ENCODE measurements around the gene DACH1. TPM values are rescaled to one million over a fixed set of nuclear protein-coding genes. Genes with fewer than 3 reads are reported as not detected.

Gene DACH1
- total and polyA plus RNA-seq, 4 donors, result 0.32 to 5.4 (median 0.50) TPM; not detected in 1

GRCh38 chr13:71524613-71525304, 342.2 kb downstream of the DACH1 start:
- Histone ChIP-seq H3K4me3 (ENCODE audit: low read length in 2 of 2) (no peak overlapping the region), H3K4me1 (ENCODE audit: control insufficient read depth in 1 of 2, insufficient read depth in 2 of 2, low read length in 2 of 2) (no peaks in the 10 kb centered on the region), H3K27ac (ENCODE audit: low read depth in 1 of 2, low read length in 2 of 2) (no peak overlapping the region), H3K9me3 (ENCODE audit: control insufficient read depth, low read length) (no peaks in the 10 kb centered on the region), H3K27me3 (ENCODE audit: control insufficient read depth in 1 of 2, insufficient read depth in 2 of 2, low read length in 1 of 2) (no peaks in the 10 kb centered on the region), H3K36me3 (ENCODE audit: control insufficient read depth in 1 of 2, insufficient read depth in 2 of 2, low read length in 1 of 2) (no peaks in the 10 kb centered on the region)
- no peak for ATAC-seq (ENCODE audit: low FRiP score)
- intact Hi-C loops (cut with DNase I), result no loop called here
- WGBS, 2 donors, result 61 to 70% methylated on average over 16 of the region's 16 CpGs
- DNase-seq, result no peak

- Histone ChIP-seq H3K4me1 (ENCODE audit: control insufficient read depth in 1 of 2, insufficient read depth in 2 of 2, low read length in 2 of 2) (no peaks in the 10 kb centered on the region), H3K27ac (ENCODE audit: low read depth in 1 of 2, low read length in 2 of 2) (no peak overlapping the region), H3K36me3 (ENCODE audit: control insufficient read depth in 1 of 2, insufficient read depth in 2 of 2, low read length in 1 of 2) (no peaks in the 10 kb centered on the region), H3K9me3 (ENCODE audit: control insufficient read depth, low read length) (no peaks in the 10 kb centered on the region), H3K27me3 (ENCODE audit: control insufficient read depth in 1 of 2, insufficient read depth in 2 of 2, low read length in 1 of 2) (no peaks in the 10 kb centered on the region), H3K4me3 (ENCODE audit: low read length in 2 of 2) (no peak overlapping the region)
- ATAC-seq (ENCODE audit: low FRiP score) (no peak), DNase-seq (no peak)
- intact Hi-C loops (cut with DNase I), result no loop called here
- 80 to 85% methylated on average over 3 of the region's 3 CpGs for WGBS, 2 donors
These were observed 342.8 kb downstream of the DACH1 start for GRCh38 chr13:71524245-71524612.

GRCh38 chr13:71522941-71523526, 344.0 kb downstream of the DACH1 start:
- Histone ChIP-seq H3K9me3 (ENCODE audit: control insufficient read depth, low read length) (no peaks in the 10 kb centered on the region), H3K4me3 (ENCODE audit: low read length in 2 of 2) (no peak overlapping the region), H3K27me3 (ENCODE audit: control insufficient read depth in 1 of 2, insufficient read depth in 2 of 2, low read length in 1 of 2) (no peaks in the 10 kb centered on the region), H3K4me1 (ENCODE audit: control insufficient read depth in 1 of 2, insufficient read depth in 2 of 2, low read length in 2 of 2) (no peaks in the 10 kb centered on the region), H3K27ac (ENCODE audit: low read depth in 1 of 2, low read length in 2 of 2) (no peak overlapping the region), H3K36me3 (ENCODE audit: control insufficient read depth in 1 of 2, insufficient read depth in 2 of 2, low read length in 1 of 2) (no peaks in the 10 kb centered on the region)
- ATAC-seq (ENCODE audit: low FRiP score) (no peak), DNase-seq (no peak)
- WGBS, 2 donors, result 66 to 72% methylated on average over 4 of the region's 4 CpGs
- intact Hi-C loops (cut with DNase I), result no loop called here

- ATAC-seq (ENCODE audit: low FRiP score) (no peak), DNase-seq (no peak)
- Histone ChIP-seq H3K27me3 (ENCODE audit: control insufficient read depth in 1 of 2, insufficient read depth in 2 of 2, low read length in 1 of 2) (no peaks in the 10 kb centered on the region), H3K4me1 (ENCODE audit: control insufficient read depth in 1 of 2, insufficient read depth in 2 of 2, low read length in 2 of 2) (no peaks in the 10 kb centered on the region), H3K36me3 (ENCODE audit: control insufficient read depth in 1 of 2, insufficient read depth in 2 of 2, low read length in 1 of 2) (no peaks in the 10 kb centered on the region), H3K9me3 (ENCODE audit: control insufficient read depth, low read length) (no peaks in the 10 kb centered on the region), H3K4me3 (ENCODE audit: low read length in 2 of 2) (no peak overlapping the region), H3K27ac (ENCODE audit: low read depth in 1 of 2, low read length in 2 of 2) (no peak overlapping the region)
- 89 to 91% methylated on average over 2 of the region's 2 CpGs for WGBS, 2 donors
- intact Hi-C loops (cut with DNase I), result no loop called here
These were observed 350.0 kb downstream of the DACH1 start for GRCh38 chr13:71517004-71517403.

GRCh38 chr13:71516521-71516920, 350.5 kb downstream of the DACH1 start:
- Histone ChIP-seq H3K4me3 (ENCODE audit: low read length in 2 of 2) (no peak overlapping the region), H3K36me3 (ENCODE audit: control insufficient read depth in 1 of 2, insufficient read depth in 2 of 2, low read length in 1 of 2) (no peaks in the 10 kb centered on the region), H3K27me3 (ENCODE audit: control insufficient read depth in 1 of 2, insufficient read depth in 2 of 2, low read length in 1 of 2) (no peaks in the 10 kb centered on the region), H3K9me3 (ENCODE audit: control insufficient read depth, low read length) (no peaks in the 10 kb centered on the region), H3K4me1 (ENCODE audit: control insufficient read depth in 1 of 2, insufficient read depth in 2 of 2, low read length in 2 of 2) (no peaks in the 10 kb centered on the region), H3K27ac (ENCODE audit: low read depth in 1 of 2, low read length in 2 of 2) (no peak overlapping the region)
- intact Hi-C loops (cut with DNase I), result no loop called here
- no peak for DNase-seq
- ATAC-seq (ENCODE audit: low FRiP score), result no peak
- WGBS, 2 donors, result 46 to 66% methylated on average over 3 of the region's 3 CpGs

GRCh38 chr13:71515744-71516038, 351.3 kb downstream of the DACH1 start:
- Histone ChIP-seq H3K36me3 (ENCODE audit: control insufficient read depth in 1 of 2, insufficient read depth in 2 of 2, low read length in 1 of 2) (no peaks in the 10 kb centered on the region), H3K9me3 (ENCODE audit: control insufficient read depth, low read length) (no peaks in the 10 kb centered on the region), H3K4me1 (ENCODE audit: control insufficient read depth in 1 of 2, insufficient read depth in 2 of 2, low read length in 2 of 2) (no peaks in the 10 kb centered on the region), H3K27me3 (ENCODE audit: control insufficient read depth in 1 of 2, insufficient read depth in 2 of 2, low read length in 1 of 2) (no peaks in the 10 kb centered on the region), H3K4me3 (ENCODE audit: low read length in 2 of 2) (no peak overlapping the region), H3K27ac (ENCODE audit: low read depth in 1 of 2, low read length in 2 of 2) (no peak overlapping the region)
- DNase-seq (no peak), ATAC-seq (ENCODE audit: low FRiP score) (no peak)
- intact Hi-C loops (cut with DNase I), result no loop called here
- WGBS, 2 donors, result 17 to 18% methylated on average over 4 of the region's 4 CpGs

- H3K9me3 ChIP-seq (ENCODE audit: control insufficient read depth, low read length), result no peaks in the 10 kb centered on the region
- no peak overlapping the region for H3K4me3 ChIP-seq (ENCODE audit: low read length in 2 of 2)
- no peaks in the 10 kb centered on the region for H3K4me1 ChIP-seq (ENCODE audit: control insufficient read depth in 1 of 2, insufficient read depth in 2 of 2, low read length in 2 of 2)
- intact Hi-C loops (cut with DNase I), result no loop called here
- WGBS, 2 donors, result 3 to 8% methylated on average over 3 of the region's 3 CpGs
- DNase-seq (no peak), ATAC-seq (ENCODE audit: low FRiP score) (no peak)
- H3K36me3 ChIP-seq (ENCODE audit: control insufficient read depth in 1 of 2, insufficient read depth in 2 of 2, low read length in 1 of 2), result no peaks in the 10 kb centered on the region
- no peaks in the 10 kb centered on the region for H3K27me3 ChIP-seq (ENCODE audit: control insufficient read depth in 1 of 2, insufficient read depth in 2 of 2, low read length in 1 of 2)
- H3K27ac ChIP-seq (ENCODE audit: low read depth in 1 of 2, low read length in 2 of 2), result no peak overlapping the region
These were observed 351.9 kb downstream of the DACH1 start for GRCh38 chr13:71514900-71515743.

GRCh38 chr13:71513411-71514033, 353.5 kb downstream of the DACH1 start:
- no peak overlapping the region for H3K4me3 ChIP-seq (ENCODE audit: low read length in 2 of 2)
- H3K4me1 ChIP-seq (ENCODE audit: control insufficient read depth in 1 of 2, insufficient read depth in 2 of 2, low read length in 2 of 2), result no peaks in the 10 kb centered on the region
- H3K36me3 ChIP-seq (ENCODE audit: control insufficient read depth in 1 of 2, insufficient read depth in 2 of 2, low read length in 1 of 2), result no peaks in the 10 kb centered on the region
- no peak for DNase-seq
- intact Hi-C loops (cut with DNase I), result no loop called here
- no peak for ATAC-seq (ENCODE audit: low FRiP score)
- no peak overlapping the region for H3K27ac ChIP-seq (ENCODE audit: low read depth in 1 of 2, low read length in 2 of 2)
- H3K9me3 ChIP-seq (ENCODE audit: control insufficient read depth, low read length), result no peaks in the 10 kb centered on the region
- no peaks in the 10 kb centered on the region for H3K27me3 ChIP-seq (ENCODE audit: control insufficient read depth in 1 of 2, insufficient read depth in 2 of 2, low read length in 1 of 2)

All from aorta (tissue), 5 donors.